ENCODE data around the gene LRRC71.

The LRRC71 gene

GRCh38 chr1:156892190-156893047, 28.0 kb upstream of the LRRC71 start:
- peak; percentile 97 for DNase-seq

- no peak for DNase-seq
Observed at GRCh38 chr1:156893048-156893953, 27.1 kb upstream of the LRRC71 start, which contains the start of gene PEAR1. Gene PEAR1 (plus strand): TSS chr1:156893718. CDS start chr1:156903927, 10,209 bp downstream.

GRCh38 chr1:156894001-156894400, 26.4 kb upstream of the LRRC71 start:
- DNase-seq, result peak; percentile 27

DNA sequence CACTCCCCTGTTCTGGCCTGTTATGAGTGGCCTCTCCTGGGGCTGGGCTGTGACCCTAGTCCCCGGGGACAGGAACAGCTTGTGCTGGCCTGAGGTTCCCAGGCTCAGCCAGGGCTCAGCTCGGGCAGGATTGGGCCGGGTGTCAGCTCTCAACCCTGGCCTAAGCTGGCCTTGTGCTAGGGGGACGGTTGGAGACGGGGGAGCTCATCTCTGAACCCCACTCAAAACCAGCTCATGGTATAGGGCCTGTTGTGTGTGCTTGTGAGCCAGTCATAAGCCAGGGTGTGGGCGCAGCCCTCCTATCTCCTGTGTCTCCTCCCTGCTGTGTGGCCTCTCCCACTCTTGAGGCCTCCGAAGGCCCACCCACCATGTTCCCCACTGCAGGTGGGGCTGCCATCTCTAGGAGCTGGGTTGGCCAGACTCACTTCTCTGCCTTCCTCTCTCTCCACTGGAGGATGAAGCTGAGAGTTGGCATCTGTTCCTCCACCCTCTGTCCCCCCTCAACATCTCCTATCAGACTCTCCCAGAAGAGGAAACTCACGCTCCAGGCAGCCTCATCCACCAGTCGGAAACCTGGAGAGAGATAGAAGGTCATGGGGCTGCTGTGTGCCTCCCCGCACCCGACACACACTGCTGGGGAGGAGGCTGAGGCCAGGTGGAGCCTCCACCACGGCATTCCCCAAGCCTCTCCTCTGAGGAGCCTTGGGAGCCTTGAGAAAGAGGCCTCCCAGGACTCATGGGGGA, 25.5 kb upstream of the LRRC71 start:
- DNase-seq, result peak; percentile 29

GRCh38 chr1:156895455-156895812, 25.0 kb upstream of the LRRC71 start:
- DNase-seq, result no peak

- no peak for DNase-seq
Observed at GRCh38 chr1:156895927-156896326, 24.5 kb upstream of the LRRC71 start.

DNA sequence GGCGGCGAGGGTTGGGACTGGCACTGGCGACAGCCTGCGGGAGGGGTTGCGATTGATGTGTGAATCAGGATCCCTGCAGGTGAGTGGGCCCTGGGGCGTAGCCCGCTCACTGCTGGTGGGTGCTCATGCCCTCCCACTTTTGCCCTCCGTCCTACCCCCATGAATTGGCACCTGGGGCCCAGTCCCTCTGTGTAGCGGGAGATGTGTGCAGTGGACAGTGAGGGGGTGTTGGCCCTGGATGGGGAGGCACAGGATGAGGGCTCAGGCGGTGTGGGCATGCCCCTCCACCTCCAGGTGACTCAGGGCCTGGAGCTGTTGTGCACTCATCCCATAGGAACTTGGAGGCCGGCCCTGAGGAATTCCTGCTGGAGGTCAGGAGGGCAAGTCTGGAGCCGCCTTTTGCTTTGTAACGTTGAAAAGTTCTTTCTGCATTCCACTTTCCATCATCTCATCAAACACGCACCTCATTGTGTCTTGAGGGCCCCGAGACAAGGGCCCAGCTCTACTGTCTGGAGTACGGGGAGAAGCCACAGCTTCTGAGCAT, 23.9 kb upstream of the LRRC71 start:
- DNase-seq, result no peak

GRCh38 chr1:156897078-156897825, 23.2 kb upstream of the LRRC71 start:
- DNase-seq, result no peak

- no peak for DNase-seq
Observed at GRCh38 chr1:156898161-156898566, 22.3 kb upstream of the LRRC71 start.

GRCh38 chr1:156898971-156899664, 21.3 kb upstream of the LRRC71 start:
- no peak for DNase-seq

DNA sequence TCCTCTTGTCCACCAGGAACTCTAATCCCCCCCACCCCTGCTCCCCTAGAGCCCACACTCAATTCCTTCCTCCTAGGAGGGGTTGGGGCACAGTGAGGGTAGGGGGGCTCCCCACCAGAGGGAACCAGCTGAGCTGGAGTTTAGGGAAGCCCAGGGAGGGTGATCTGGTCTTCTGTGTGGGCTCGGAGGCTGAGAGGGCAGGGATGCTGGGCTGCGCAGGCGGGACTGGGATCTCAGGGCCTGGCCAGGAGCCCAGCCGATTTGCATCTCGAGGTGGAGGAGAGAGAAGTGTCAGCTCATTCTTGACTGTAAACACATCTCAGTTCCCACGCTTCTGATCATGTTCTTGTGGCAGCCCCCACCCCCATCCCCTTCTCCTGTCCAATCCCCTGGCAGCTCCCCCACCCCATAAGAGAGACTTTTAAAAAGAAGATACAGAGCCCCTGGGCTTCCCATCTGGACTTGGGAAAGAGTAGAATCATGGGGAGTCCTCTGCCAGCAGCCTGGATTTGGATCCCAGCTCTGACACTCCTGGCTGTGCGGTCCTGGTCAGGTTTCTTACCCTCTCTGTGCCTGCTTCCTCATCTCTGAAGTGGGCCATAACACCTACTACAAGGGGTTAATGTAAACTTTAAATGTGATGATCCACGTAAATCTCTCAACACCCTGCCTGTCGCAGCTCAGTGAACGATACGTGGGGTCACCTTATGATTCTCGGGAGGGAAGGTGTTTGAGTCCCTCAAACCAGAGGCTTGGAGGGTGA, 20.3 kb upstream of the LRRC71 start:
- DNase-seq, result no peak

- no peak for DNase-seq
Observed at GRCh38 chr1:156900896-156901589, 19.4 kb upstream of the LRRC71 start.

DNA sequence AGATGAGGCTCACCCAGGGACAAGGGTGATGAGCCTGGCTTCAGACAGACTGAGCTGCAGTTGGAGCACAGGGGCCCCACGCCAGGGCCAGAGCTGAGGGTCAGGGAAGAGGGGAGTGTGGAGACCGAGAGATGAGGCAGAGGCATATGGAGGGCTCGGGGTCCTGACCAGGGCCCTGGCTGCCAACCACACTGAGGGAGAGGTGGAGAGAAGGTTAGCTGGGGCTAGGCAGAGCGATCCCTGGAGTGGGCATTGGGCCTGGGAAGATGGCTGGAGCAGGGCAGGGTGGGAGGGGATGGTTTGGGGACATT, 18.9 kb upstream of the LRRC71 start:
- DNase-seq, result no peak

- DNase-seq, result no peak
Observed at GRCh38 chr1:156901966-156902915, 18.2 kb upstream of the LRRC71 start.

GRCh38 chr1:156903328-156904091, 16.9 kb upstream of the LRRC71 start:
- DNase-seq, result no peak

GRCh38 chr1:156904187-156904959, 16.1 kb upstream of the LRRC71 start:
- no peak for DNase-seq

- DNase-seq, result no peak
Observed at GRCh38 chr1:156905176-156905575, 15.3 kb upstream of the LRRC71 start.

All from NCI-H82 (cell line).